ENCODE data around the gene LRRC4C. TPM values are rescaled to one million over a fixed set of nuclear protein-coding genes. Genes with fewer than 3 reads are reported as not detected.

Gene LRRC4C
- total RNA-seq, 6 experiments from 2014 or later: 0.25 to 0.43 (median 0.27) TPM

- no peaks in the 10 kb centered on the region for H3K36me3 ChIP-seq
- peak overlapping the region in 2 of 3 donors; percentile 45 for H3K27ac ChIP-seq
- TF ChIP-seq, protein P1, sequence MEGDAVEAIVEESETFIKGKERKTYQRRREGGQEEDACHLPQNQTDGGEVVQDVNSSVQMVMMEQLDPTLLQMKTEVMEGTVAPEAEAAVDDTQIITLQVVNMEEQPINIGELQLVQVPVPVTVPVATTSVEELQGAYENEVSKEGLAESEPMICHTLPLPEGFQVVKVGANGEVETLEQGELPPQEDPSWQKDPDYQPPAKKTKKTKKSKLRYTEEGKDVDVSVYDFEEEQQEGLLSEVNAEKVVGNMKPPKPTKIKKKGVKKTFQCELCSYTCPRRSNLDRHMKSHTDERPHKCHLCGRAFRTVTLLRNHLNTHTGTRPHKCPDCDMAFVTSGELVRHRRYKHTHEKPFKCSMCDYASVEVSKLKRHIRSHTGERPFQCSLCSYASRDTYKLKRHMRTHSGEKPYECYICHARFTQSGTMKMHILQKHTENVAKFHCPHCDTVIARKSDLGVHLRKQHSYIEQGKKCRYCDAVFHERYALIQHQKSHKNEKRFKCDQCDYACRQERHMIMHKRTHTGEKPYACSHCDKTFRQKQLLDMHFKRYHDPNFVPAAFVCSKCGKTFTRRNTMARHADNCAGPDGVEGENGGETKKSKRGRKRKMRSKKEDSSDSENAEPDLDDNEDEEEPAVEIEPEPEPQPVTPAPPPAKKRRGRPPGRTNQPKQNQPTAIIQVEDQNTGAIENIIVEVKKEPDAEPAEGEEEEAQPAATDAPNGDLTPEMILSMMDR (IDR thresholded peaks at IDR 0.05): no peak
- no peak for TF ChIP-seq POLR2A (IDR thresholded peaks at IDR 0.05)
- peaks cover 0 to 22% (median 9%) of the 10 kb centered on the region in 4 donors for H3K4me1 ChIP-seq
- no peak overlapping the region for H3K4me3 ChIP-seq
- DNase-seq: no peak
- H3K27me3 ChIP-seq: no peaks in the 10 kb centered on the region
- intact Hi-C loops (cut with DNase I): no loop called here
- H3K9me3 ChIP-seq: peaks cover 0 to 3% (median 0%) of the 10 kb centered on the region in 4 donors
- 63% methylated on average over 4 of the region's 4 CpGs for WGBS (ENCODE audit: insufficient coverage, low coverage, low lambda C conversion rate, missing lambda C conversion rate)
- ATAC-seq: peak; percentile 44 to 67 (median 61)
These were observed 746.4 kb downstream of the LRRC4C start for GRCh38 chr11:40713083-40713482.

DNA sequence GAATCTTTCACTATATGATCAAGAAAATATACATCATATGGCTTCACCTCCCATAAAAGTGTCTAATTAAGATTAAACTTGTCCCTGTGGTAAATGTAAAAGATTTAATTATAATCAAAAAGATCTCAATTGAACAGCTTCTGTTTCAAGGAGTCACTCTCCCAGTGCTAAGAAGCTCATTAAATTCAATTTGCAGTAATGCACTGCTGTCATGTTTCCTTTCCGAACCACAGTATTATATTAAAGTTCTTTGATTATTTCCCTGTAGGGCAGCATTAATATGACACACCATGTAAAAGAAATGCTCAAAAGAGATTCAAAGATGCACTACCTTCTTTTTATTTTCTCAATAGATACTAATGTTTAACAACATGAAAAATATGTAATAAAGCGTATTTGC lies 758.4 kb downstream of the LRRC4C start:
- no peak for TF ChIP-seq POLR2A (IDR thresholded peaks at IDR 0.05)
- TF ChIP-seq, protein P1 (IDR thresholded peaks at IDR 0.05): no peak

DNA sequence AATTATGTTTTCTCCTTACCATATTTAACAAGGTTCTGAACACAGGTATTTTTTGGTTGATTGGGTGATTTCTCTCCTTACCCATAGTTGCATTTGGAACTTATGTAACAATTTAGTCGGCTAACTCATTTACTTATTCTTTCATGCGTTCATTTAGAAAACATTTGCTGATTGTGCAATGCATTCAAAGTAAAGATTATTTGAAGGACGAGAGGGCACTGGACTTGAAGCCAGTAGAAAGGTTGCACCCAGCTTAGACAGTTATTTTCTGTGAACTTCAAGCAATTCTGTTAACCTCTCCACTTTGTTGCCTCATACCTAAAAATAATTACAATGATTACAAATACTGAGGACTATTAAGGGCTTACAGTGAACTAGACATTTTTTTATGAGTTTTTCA lies 769.6 kb downstream of the LRRC4C start:
- ATAC-seq: peak; percentile 76 to 96 (median 86)
- no peaks in the 10 kb centered on the region for H3K27me3 ChIP-seq
- no peak overlapping the region for H3K4me3 ChIP-seq
- H3K36me3 ChIP-seq: no peaks in the 10 kb centered on the region
- H3K9me3 ChIP-seq: peaks cover 0 to 1% (median 0%) of the 10 kb centered on the region in 4 donors
- DNase-seq: no peak
- peaks cover 0 to 29% (median 0%) of the 10 kb centered on the region in 4 donors for H3K4me1 ChIP-seq
- H3K27ac ChIP-seq: peak overlapping the region in 2 of 3 donors; percentile 51 to 79
- WGBS (ENCODE audit: insufficient coverage, low coverage, low lambda C conversion rate, missing lambda C conversion rate): 35% methylated on average over 3 of the region's 3 CpGs
- intact Hi-C loops (cut with DNase I): no loop called here
- no peak for TF ChIP-seq POLR2A (IDR thresholded peaks at IDR 0.05)
- TF ChIP-seq, protein P1 (IDR thresholded peaks at IDR 0.05): no peak

More for the DNA sequence above, 758.4 kb downstream of the LRRC4C start:
- no peaks in the 10 kb centered on the region for H3K36me3 ChIP-seq
- H3K27me3 ChIP-seq: no peaks in the 10 kb centered on the region
- intact Hi-C loops (cut with DNase I): no loop called here
- no peak overlapping the region for H3K27ac ChIP-seq
- 76% methylated on average over 2 of the region's 2 CpGs for WGBS (ENCODE audit: insufficient coverage, low coverage, low lambda C conversion rate, missing lambda C conversion rate)
- DNase-seq (no peak), ATAC-seq (no peak)
- H3K4me3 ChIP-seq: no peak overlapping the region
- H3K9me3 ChIP-seq: no peaks in the 10 kb centered on the region
- no peaks in the 10 kb centered on the region for H3K4me1 ChIP-seq

DNA sequence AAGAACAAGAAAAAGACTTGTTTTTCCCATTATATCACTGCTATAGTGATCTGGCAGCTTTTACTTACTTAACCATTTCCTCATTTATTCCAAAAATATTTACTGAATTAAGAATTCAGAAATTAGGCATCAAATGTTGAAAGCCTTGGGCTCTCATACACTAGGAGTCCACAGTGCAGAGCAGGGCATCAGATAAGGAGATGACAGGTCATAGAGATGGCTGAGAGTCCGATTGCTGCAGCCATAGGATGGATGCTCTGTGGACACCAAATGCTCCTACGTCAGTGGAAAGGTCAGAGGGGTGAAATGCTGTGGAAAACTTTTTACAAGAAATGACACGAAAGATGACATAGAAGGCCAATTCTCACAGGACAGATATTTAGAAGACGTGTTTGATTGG lies 771.1 kb downstream of the LRRC4C start:
- no peaks in the 10 kb centered on the region for H3K27me3 ChIP-seq
- peaks cover 0 to 4% (median 0%) of the 10 kb centered on the region in 4 donors for H3K9me3 ChIP-seq
- no peaks in the 10 kb centered on the region for H3K36me3 ChIP-seq
- no peak for DNase-seq
- TF ChIP-seq, protein P1 (IDR thresholded peaks at IDR 0.05): no peak
- no peak for TF ChIP-seq POLR2A (IDR thresholded peaks at IDR 0.05)
- peaks cover 0 to 29% (median 0%) of the 10 kb centered on the region in 4 donors for H3K4me1 ChIP-seq
- no peak overlapping the region for H3K4me3 ChIP-seq
- peak; percentile 32 to 85 (median 72) for ATAC-seq
- H3K27ac ChIP-seq: peak overlapping the region in 1 of 3 donors; percentile 79
- intact Hi-C loops (cut with DNase I): no loop called here
- 23% methylated on average over 4 of the region's 4 CpGs for WGBS (ENCODE audit: insufficient coverage, low coverage, low lambda C conversion rate, missing lambda C conversion rate)
